Measurements from ENCODE around the gene RSKR.
A peak's percentile ranks its signal among the peaks of the same experiment; 100 is the strongest.
"Not testable (repeated sequence)": the region's sequence is repeated elsewhere in the genome, so short reads cannot be mapped to it uniquely, and the experiment has no call there.

RSKR gene

DNA sequence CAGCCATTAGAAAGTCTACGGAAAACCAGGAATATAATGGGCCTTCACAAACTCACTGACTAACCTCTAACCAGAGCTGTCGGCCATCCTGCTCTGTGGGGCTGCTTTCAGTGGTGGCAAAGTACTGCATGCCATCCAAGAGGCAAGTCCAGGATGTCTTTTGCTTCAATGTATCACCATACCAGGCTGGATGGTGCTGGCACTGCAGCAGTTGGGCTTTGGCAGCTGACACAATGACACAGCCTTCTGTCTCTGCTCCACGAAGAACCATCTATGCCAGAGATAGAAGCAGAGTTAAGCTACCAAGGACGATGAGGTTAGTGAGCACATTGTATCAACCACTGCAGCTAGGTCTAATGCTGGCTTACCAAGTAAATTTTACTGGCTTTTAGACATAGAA is 9.7 kb upstream of the RSKR start:
- no peak for DNase-seq (ENCODE audit: low read depth)

DNA sequence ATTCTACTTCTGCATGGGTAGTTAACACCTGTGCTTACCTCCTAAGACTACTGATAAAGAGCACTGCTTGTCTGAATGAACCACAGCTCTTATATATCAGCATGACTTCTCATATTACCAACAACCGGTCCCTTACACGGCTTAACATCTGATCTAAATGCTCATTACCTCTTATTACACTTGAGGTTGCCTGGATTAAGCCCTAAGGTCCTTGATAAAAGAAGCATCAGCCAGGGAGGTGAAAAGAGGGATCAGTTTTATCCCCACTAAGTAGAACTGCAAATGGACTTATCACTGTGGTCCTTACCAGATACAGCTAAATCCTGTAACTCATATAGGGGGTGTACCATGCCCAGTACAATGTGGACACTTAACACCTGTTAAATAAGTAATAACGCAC is 8.2 kb upstream of the RSKR start:
- DNase-seq (ENCODE audit: low read depth), result no peak

DNA sequence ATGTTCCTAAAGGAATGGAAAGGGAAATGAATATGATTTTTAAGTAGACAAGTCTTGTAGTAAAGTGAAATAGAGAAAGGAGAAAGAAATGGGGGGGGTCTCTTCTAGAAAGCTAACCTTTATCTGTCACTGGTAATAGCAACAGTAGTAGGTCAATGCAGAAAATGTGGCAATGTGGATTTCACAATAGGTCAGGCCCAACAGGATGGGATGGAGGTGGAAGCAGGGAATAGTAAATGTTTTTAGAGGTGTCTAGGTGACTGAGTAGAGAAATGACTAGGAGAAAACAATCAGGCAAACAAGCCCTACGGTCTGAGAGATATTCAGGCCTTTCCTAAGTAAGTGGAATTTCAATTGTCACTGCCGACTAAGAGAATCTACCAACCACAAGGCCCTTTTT is 6.0 kb upstream of the RSKR start:
- no peak for DNase-seq (ENCODE audit: low read depth)

DNA sequence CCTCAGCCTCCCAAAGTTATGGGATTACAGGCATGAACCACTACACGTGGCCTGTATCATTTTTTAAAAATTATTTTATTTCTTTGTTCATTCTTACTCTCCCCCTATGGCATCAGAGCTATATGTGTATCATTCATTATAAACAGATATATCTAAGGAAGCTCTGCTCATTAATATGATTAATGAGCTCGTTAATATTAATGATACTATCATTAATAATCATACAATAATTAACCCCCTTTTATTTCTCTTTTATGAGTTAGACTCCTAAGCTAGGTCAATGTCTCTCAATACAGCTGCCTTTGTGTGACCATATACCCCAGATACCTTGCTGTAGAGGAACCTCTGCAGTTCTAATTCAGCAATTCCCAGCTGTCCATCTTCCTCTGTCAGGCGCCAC is 4.5 kb upstream of the RSKR start:
- DNase-seq (ENCODE audit: low read depth), result no peak

DNA sequence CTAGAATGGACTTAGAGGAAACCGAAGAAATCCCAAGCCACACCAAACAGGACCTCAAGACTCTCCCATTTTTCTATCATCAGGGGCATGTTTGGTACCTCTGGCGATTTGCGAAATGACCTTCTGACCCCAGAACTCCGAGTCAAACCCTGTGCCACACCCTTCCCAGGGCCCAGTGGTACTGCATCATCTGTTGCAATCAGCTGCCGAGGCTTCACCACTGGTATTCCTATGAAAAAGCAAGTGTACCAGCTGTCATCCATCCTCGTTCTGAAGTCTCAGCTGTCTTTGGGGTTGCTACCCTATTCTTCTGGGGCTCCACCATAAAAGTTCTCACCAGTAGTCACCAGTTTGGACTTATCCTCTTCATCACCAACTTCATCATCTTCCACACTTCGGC is 2.3 kb upstream of the RSKR start:
- no peak for DNase-seq (ENCODE audit: low read depth)

DNA sequence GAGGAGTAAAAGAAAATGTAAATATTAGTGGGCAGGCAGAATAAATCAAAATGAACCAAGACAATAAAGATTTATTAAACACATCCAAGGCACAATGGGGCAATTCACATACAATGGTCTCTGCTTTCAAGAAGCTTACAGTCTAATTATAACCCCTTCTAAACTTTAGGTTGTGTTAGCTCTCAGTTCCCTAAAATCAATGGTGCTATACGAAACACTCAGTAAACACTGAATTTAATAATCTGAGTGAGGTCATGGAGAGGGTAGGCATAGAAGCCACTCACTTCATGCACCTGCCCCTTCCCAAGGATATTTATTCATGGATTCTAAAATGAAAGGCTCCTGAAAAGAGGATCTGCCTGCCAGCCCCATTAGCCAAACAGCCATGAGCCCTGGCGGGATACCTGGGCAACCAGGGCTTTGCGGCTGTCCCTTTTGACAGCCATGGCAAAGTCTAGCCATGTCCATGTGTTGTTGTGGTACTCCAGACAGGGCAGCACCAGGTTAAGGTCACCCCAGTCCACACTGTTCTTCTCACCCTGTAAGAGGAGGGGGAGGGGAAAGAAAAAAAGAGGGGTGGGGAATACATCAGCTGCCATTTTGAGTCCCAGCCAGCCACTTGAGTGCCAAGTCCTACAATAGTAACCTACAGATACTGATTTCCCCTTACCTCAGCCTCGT is 1.4 kb upstream of the RSKR start:
- no peak for DNase-seq (ENCODE audit: low read depth)

DNA sequence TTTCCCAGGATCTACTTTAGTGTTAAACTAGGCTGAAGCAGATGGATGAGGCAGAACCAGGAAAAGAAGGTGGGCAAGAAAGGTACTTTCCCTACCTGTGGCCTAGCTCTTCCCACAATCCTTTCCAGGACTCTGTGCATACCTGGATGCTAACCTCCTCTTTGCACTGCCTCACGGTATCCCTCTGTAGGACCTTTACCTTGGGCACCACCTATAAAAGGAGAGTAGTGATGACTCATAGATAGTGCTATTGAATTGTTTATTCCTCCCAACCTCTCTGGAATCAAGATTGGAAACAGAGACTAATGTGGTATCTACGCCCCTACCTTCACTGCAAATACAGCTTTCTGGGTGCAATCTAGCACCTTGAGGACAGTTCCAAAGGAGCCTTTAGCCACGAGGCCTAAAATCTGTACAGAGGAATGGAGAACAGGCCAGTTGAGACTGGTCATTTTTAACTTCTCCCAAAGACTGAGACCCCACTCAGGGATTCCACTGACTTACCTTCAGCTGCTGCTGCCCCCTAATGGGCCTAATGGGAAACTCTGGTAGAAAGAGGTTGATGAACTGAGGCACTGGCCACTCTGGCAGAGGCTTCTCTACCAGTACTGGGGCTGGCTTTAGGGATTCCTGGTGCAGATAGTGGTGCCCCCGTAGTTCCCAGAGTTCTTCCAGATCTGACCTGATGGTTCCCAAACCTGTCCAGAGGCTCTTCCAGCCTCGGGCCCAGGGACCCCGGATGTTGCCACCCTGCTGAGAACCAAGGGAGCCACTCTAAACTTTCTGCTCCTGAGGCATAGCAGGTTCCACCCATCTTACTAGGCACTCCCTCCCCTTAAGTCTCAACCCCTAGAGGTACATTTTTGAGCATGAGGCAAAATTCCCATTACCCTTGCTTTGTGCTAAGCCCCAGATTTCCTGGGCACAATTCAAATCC is 781 bp downstream of the RSKR start:
- DNase-seq (ENCODE audit: low read depth), result no peak

DNA sequence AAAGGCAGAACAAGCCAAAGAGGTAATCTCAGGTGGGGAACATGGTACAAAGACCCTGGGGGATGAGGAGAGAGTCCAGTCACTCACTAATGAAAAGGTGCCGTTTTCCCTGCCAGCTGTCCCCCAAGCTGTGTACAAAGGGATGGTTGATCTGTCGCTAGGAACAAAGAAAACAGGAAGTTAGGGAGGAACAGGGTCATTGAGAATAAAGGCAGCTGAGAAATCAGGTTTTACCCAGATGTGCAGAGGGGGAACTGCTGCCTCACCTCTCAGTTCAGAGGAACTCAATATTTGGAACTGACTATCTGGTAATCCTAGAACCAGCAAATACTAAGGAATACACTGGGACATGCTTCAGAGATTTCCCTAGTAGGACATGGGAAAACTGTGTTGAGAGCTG is 1.5 kb downstream of the RSKR start:
- DNase-seq (ENCODE audit: low read depth), result no peak

DNA sequence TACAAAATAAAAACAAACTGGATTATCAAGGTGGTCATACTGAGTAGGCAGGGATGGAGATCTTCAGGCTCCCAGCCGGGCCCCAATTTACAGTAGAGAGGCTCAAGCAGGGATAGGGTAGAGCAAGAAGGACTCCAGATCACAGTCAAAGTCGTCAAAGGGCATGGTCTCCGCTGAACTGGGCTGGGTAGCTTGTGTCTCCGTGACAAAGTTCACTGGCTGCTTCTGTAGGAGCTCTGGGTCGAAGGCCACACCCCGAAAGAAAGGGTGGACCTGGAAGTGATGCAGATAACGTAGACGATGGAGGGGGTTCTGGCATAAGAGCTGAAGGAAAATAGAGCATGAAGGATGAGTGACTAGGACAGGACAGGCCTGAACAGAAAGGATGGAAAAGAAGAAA is 3.6 kb downstream of the RSKR start:
- DNase-seq (ENCODE audit: low read depth), result no peak

DNA sequence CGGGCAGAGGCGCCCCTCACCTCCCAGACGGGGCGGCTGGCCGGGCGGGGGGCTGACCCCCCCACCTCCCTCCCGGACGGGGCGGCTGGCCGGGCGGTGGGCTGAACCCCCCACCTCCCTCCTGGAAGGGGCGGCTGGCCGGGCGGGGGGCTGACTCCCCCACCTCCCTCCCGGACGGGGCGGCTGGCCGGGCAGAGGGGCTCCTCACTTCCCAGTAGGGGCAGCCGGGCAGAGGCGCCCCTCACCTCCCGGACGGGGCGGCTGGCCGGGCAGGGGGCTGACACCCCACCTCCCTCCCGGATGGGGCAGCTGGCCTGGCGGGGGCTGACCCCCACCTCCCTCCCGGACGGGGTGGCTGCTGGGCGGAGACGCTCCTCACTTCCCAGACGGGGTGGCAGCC is 10.0 kb downstream of the RSKR start:
- DNase-seq (ENCODE audit: low read depth), result not testable (repeated sequence)

DNA sequence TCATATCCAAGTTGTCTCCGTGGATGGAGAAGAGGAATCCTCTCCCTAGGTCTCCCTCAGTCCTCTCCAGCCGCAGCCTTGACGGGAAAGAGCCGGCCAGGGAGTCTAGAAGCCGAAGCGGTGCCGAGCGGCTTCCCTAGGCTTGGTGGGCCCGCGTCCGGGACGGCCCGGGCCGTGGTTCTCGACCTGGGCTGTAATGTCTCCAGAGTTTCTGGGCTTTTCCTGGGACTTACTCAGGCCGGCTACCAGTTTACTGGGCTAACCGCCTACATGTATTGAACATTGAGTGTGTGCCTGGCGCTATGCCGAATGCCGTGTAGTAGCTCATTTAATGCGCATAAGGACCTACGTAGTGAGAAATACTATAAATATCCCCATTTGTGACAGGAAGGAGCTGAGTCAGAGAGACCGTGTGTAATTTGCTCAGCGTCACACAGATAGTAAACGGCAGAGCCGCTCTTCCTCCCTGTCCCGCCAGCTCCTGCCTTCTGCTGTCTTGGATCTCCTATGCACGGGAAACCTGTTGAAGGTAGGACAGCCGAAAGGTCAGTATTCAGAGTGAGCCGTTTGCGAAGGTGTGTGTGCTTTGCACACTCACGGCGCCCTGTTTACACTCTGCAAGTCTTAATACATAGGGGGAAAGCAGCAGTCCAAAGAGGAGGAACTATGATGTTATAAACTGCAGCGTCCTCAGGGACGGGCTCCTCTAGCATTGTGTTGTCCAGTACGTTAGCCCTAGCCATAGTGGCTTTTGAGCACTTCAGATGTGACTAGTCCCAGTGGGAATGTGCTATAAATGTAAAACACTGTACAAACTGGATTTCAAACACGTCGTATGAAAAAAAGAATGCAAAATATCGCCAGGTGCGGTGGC is 14.4 kb downstream of the RSKR start:
- peak; percentile 19 for DNase-seq (ENCODE audit: low read depth)

DNA sequence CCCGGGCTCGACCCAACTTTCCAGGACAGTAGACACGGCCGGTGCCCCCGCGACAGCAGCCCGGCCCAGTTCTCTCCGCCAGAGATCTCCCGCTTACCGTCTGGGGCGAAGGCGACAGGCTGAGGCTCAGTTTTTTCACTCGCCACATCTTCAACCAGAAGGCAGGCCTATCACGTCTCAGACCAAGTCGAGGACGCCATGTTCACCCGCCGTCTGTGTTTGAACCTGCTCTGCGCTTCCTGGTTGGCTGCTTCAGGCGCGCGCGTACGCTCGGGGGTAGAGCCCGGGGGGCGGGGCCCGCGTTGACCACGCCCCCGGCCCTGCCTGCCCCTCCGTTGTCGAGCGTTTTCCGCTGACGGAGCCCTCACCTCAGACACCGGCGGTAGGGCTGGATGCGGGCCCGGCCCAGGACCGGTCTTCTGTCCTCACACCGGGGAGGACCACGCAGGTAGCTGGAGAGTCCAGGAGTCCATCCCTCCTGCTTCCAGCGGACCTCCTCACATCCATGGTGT is 15.1 kb downstream of the RSKR start, which contains the start of gene SPAG5:
Gene SPAG5, minus strand, starts transcription at position 227 of the 512 bp plus-strand sequence. Its CDS starts 79 bp downstream, at position 148.
- peak; percentile 85 for DNase-seq (ENCODE audit: low read depth)

DNA sequence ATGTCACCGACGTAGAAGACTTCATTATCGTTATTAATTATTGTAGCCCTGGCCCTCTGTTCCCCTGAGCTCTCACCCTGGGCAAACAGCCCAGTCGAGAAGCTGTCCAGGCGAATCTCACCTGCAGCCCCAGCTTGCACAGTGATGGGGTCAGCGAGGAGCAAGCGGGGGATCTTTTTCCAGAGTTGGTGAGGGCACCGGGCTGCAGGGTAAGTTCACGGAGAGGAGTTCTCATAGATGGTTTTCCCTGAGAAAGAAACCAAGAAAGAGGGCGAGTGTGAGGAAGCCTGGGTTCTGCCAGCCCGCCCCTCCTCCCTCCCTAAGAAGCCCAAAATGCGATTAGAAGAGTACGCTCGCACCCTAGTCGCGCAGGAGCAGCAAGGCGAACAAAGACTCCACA is 15.6 kb downstream of the RSKR start:
- no peak for DNase-seq (ENCODE audit: low read depth)

DNA sequence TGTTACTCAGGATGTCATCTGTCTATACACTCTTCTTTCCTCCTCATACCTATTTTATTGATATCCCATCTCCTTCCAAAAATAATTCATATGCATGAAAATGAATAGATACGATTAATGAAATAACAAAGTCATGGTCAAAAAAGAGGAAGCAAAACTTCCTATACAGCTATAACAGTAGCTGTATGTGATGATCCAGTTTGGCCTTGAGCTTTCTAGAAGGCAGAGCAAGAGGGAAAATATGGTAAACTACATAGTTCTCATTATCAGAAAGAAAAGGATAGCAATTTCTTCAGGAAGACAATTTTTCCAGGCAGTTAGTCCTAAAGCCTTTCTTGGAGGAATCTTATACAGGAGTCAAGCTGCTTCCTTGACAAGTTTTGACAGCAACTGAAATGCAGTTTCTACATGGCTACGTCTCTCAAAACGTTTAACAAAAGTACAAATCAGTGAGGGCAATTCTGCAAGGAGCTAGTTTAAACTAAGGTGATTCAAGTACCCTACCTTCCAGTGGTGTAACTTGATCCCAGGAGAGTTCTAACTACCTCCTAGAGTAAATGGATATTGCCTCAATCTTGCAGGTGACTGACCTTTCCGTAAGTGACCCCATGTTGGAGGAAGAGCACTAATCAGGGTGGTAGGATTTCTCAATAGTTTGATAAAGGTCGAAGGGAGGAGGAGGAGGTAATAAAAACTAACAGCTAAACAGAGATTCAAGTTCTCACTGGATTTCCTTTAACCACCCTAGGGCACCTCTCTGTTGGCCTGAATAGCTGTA is 16.2 kb downstream of the RSKR start:
- DNase-seq (ENCODE audit: low read depth), result no peak

DNA sequence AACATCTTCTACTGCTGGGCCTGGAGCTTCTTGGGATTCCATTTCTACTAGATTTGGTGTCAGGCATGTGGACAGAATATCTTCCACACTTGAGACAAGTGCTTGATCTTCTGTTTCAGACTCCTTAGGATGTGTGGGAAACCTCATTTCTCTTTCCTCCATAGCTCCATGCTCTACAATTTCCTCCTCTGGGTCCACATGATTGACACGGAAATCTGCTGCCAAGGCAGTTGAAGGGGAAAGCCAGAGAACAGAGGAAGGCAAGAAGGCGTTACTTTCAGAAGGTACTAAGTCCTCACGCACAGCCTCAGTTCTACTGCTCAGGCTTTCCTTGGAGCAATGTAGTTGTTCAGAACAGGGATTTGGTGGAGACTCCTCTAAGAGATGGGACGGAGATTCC is 21.7 kb downstream of the RSKR start:
- DNase-seq (ENCODE audit: low read depth), result no peak

DNA sequence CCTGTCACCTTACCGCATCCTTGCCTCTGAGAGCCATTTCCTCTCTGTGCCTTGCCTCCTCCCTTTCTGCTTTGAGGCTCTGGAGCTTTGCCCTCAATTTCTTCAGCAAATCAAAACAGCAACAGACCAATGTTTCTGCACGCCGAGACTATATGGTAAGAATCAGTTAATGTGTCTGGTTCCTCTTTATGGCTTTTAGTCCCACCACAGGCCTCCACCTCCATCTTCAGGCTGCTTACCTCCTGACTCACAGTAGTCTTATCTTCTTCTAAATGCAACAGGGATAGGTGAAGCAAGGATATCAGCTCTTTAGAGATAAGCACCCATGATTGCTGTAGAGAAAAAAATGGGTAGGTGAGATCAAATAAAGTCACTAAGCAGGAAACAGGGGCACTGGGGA is 28.1 kb downstream of the RSKR start:
- DNase-seq (ENCODE audit: low read depth), result no peak

DNA sequence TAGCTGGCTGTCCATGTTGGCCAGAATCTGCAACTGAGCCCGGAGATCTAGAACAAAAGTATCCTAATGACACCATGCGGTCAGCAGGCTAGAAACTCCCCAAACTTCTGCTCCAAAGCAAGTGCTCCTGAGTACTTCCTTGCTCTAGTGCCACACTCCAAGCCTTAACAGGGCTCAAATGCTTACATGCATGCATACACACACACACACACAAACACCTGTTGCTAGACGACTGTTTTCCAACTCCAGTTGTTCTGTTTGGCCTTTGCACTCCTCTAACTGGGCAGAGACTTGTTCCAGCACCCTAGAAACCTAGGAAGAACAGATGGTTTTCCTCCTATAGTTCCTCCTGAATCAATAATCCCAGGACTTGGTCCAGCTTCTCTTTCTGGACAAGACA is 29.6 kb downstream of the RSKR start:
- no peak for DNase-seq (ENCODE audit: low read depth)

DNA sequence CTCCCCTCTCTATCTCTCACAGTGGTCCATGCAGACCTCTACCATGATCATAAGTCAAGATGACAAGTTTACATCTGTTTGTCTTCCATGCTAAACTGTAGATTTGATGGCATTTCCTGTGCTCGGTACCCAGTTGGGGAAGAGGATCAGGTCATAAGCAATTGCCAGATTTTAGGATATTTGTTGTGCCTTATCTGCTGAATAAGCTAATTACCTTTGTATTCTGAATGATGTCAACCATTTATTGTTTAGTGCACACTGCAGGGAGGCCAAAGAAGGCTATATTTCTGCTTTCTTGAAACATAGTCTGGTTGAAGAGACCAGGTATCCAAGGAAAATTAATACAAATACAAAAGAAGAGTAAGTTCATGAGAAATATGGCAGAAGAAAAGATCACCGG is 31.5 kb downstream of the RSKR start:
- DNase-seq (ENCODE audit: low read depth), result no peak

DNA sequence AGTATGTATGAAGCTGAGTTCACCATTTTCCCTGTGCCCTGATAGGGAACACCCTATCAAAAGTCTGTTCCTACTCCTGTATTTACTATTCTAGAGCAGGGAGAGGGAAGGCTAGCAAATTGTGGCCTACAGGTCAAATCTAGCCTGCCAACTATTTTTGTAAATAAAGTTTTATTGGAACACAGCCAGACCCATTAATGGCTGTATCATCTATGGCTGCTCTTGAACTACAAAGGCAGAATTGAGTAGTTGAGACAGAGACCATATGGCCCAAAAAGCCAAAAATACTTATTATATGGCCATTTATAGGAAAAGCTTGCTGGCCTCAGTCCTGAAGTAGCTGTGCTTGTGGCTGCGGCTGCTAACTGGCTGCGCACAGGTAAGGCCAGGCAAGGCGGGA is 33.0 kb downstream of the RSKR start:
- DNase-seq (ENCODE audit: low read depth), result no peak

DNA sequence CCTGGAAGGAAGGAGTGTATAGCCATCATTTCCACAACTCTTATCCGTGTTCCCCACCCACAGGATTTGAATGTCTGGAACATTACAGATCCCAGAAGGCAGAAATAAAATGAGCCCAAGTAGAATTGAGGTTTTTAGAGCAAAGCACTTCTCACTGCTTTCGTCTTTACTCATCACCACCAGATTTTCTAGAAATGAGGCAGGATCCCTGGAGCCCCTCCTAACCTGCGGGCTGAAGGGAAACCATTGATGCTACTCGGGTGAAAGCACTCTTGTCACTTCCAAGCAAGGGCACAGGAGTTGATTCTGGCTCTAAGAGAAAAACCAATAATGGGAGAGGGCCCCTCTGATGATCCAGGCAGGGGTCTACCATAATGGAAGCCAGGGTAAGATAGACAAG is 34.5 kb downstream of the RSKR start:
- DNase-seq (ENCODE audit: low read depth), result no peak

Measured in stimulated activated CD8-positive, alpha-beta memory T cell treated with anti-CD3 and anti-CD28 coated beads, Interleukin-15, amount 100 ng/mL, for 24 hours (primary cell).